WTC11 (cell line): ENCODE data around the gene B4GALNT3. TPM values are rescaled to one million over a fixed set of nuclear protein-coding genes. Genes with fewer than 3 reads are reported as not detected.

Experiments used
- ATAC-seq: fragments of 200-7000 bp; cut with Tn5 transposase; 2 replicates; pipeline ENCODE4 v1.10.0; 2021; ENCODE audit warnings: mild to moderate bottlenecking, moderate library complexity
- CTCF ChIA-PET: fragments of 300-600 bp; sonication (Branson Sonifier 250); formaldehyde crosslinking; loops from one replicate; lab custom pipeline; 2021; ENCODE audit warnings: antibody characterized with exemption; lab: Charles Lee
- POLR2A ChIA-PET: fragments of 350-600 bp; sonication (Branson Sonifier 250); formaldehyde crosslinking; loops from one replicate; lab custom pipeline; 2021; ENCODE audit warnings: antibody characterized with exemption; lab: Charles Lee
- DNase-seq: peaks from one replicate; pipeline ENCODE4 v3.0.0; 2021; ENCODE audit warnings: low spot score
- H3K27ac Mint-ChIP-seq: 2 replicates; pipeline ENCODE4 v1.8.0; 2021; ENCODE audit warnings: mixed read lengths
- H3K27me3 Mint-ChIP-seq: 2 replicates; pipeline ENCODE4 v1.8.0; 2021; ENCODE audit warnings: low read depth, mild to moderate bottlenecking, moderate library complexity, mixed read lengths
- H3K36me3 Mint-ChIP-seq: 2 replicates; pipeline ENCODE4 v1.8.0; 2021; ENCODE audit warnings: mixed read lengths
- H3K4me1 Mint-ChIP-seq: 2 replicates; pipeline ENCODE4 v1.8.0; 2022; ENCODE audit warnings: mixed read lengths
- H3K4me3 Mint-ChIP-seq: 2 replicates; pipeline ENCODE4 v1.8.0; 2021; ENCODE audit warnings: mild to moderate bottlenecking, moderate library complexity, mixed read lengths
- H3K9me3 Mint-ChIP-seq: 2 replicates; pipeline ENCODE4 v1.8.0; 2021; ENCODE audit warnings: mixed read lengths
- ATF2 ChIP-seq: sonication (generic); formaldehyde crosslinking; IDR thresholded peaks from 2 replicates; pipeline ENCODE4 v1.8.1; 2022; ENCODE audit warnings: low read depth, missing genetic modification reagents, borderline replicate concordance
- CBFB ChIP-seq: sonication (generic); formaldehyde crosslinking; IDR thresholded peaks from 2 replicates; pipeline ENCODE4 v1.8.1; 2022; ENCODE audit warnings: mild to moderate bottlenecking, low read depth, missing genetic modification reagents
- CDX4 ChIP-seq: fragments of 250-450 bp; sonication (Bioruptor Pico); IDR thresholded peaks from 2 replicates; pipeline ENCODE4 v1.9.0; 2021; ENCODE audit warnings: moderate library complexity, mild to moderate bottlenecking, inconsistent platforms, borderline replicate concordance
- CREM ChIP-seq: sonication (generic); formaldehyde crosslinking; IDR thresholded peaks from 2 replicates; pipeline ENCODE4 v1.8.1; 2022; ENCODE audit warnings: mild to moderate bottlenecking, missing genetic modification reagents, moderate library complexity
- CTCF ChIP-seq: fragments of 200-600 bp; IDR thresholded peaks from 2 replicates; pipeline ENCODE4 v1.8.0; 2022; ENCODE audit warnings: antibody characterized with exemption
- E2F5 ChIP-seq: sonication (generic); formaldehyde crosslinking; IDR thresholded peaks from 2 replicates; pipeline ENCODE4 v1.8.1; 2022; ENCODE audit warnings: mild to moderate bottlenecking, moderate library complexity, missing genetic modification reagents
- FOXK1 ChIP-seq: sonication (generic); formaldehyde crosslinking; IDR thresholded peaks from 2 replicates; pipeline ENCODE4 v1.8.0; 2022; ENCODE audit warnings: mild to moderate bottlenecking, moderate library complexity, missing genetic modification reagents
- FOXP1 ChIP-seq: sonication (generic); formaldehyde crosslinking; IDR thresholded peaks from 2 replicates; pipeline ENCODE4 v1.8.0; 2022; ENCODE audit warnings: missing genetic modification reagents, mild to moderate bottlenecking, moderate library complexity, borderline replicate concordance
- GTF2I ChIP-seq: fragments of 250-450 bp; sonication (Bioruptor Pico); conservative IDR thresholded peaks from 2 replicates; pipeline ENCODE4 v1.4.0; 2021; ENCODE audit warnings: mild to moderate bottlenecking
- HMGA2 ChIP-seq: fragments of 250-450 bp; sonication (Bioruptor Pico); IDR thresholded peaks from 2 replicates; pipeline ENCODE4 v1.4.0; 2021; ENCODE audit warnings: mild to moderate bottlenecking, moderate library complexity
- MYBL2 ChIP-seq: sonication (generic); formaldehyde crosslinking; IDR thresholded peaks from 2 replicates; pipeline ENCODE4 v1.8.1; 2023; ENCODE audit warnings: mild to moderate bottlenecking, moderate library complexity, missing genetic modification reagents
- NFATC4 ChIP-seq: fragments of 250-450 bp; sonication (Bioruptor Pico); IDR thresholded peaks from 2 replicates; pipeline ENCODE4 v1.9.0; 2021; ENCODE audit warnings: mild to moderate bottlenecking
- NFYB ChIP-seq: sonication (generic); formaldehyde crosslinking; conservative IDR thresholded peaks from 2 replicates; pipeline ENCODE4 v1.8.0; 2022; ENCODE audit warnings: low read depth, missing genetic modification reagents
- RORB ChIP-seq: fragments of 250-450 bp; sonication (Bioruptor Pico); IDR thresholded peaks from 2 replicates; pipeline ENCODE4 v1.9.0; 2021; ENCODE audit warnings: mild to moderate bottlenecking
- SMAD3 ChIP-seq: sonication (generic); formaldehyde crosslinking; IDR thresholded peaks from 2 replicates; pipeline ENCODE4 v1.8.0; 2022; ENCODE audit warnings: missing genetic modification reagents, mild to moderate bottlenecking, borderline replicate concordance
- SMAD4 ChIP-seq: sonication (generic); formaldehyde crosslinking; IDR thresholded peaks from 2 replicates; pipeline ENCODE4 v1.8.0; 2022; ENCODE audit warnings: mild to moderate bottlenecking, missing genetic modification reagents
- SOX15 ChIP-seq: fragments of 250-450 bp; sonication (Bioruptor Pico); IDR thresholded peaks from 2 replicates; pipeline ENCODE4 v1.9.0; 2021; ENCODE audit warnings: mild to moderate bottlenecking
- SP1 ChIP-seq: sonication (generic); formaldehyde crosslinking; conservative IDR thresholded peaks from 2 replicates; pipeline ENCODE4 v1.8.1; 2022; ENCODE audit warnings: missing genetic modification reagents
- TP53 ChIP-seq: sonication (generic); formaldehyde crosslinking; IDR thresholded peaks from 2 replicates; pipeline ENCODE4 v1.8.1; 2023; ENCODE audit warnings: mild to moderate bottlenecking, missing genetic modification reagents
- USF2 ChIP-seq: sonication (generic); formaldehyde crosslinking; IDR thresholded peaks from 2 replicates; pipeline ENCODE4 v1.8.1; 2023; ENCODE audit warnings: mild to moderate bottlenecking, missing genetic modification reagents, moderate library complexity
- ZBTB21 ChIP-seq: sonication (generic); formaldehyde crosslinking; IDR thresholded peaks from 2 replicates; pipeline ENCODE4 v1.8.1; 2023; ENCODE audit warnings: mild to moderate bottlenecking, missing genetic modification reagents, borderline replicate concordance
- ZNF121 ChIP-seq: sonication (generic); formaldehyde crosslinking; IDR thresholded peaks from 2 replicates; pipeline ENCODE4 v1.8.0; 2023; ENCODE audit warnings: missing genetic modification reagents
- ZNF317 ChIP-seq: sonication (generic); formaldehyde crosslinking; IDR thresholded peaks from 2 replicates; pipeline ENCODE4 v1.8.1; 2023; ENCODE audit warnings: low read depth, mild to moderate bottlenecking, moderate library complexity, missing genetic modification reagents, borderline replicate concordance
- ZNF425 ChIP-seq: fragments of 250-450 bp; sonication (Bioruptor Pico); conservative IDR thresholded peaks from 2 replicates; pipeline ENCODE4 v1.9.0; 2021; ENCODE audit warnings: mild to moderate bottlenecking
- ZNF532 ChIP-seq: fragments of 250-450 bp; sonication (Bioruptor Pico); IDR thresholded peaks from 2 replicates; pipeline ENCODE4 v1.9.0; 2021; ENCODE audit warnings: mild to moderate bottlenecking, borderline replicate concordance
- total RNA-seq: library from RNA; stranded (reverse); gene quantifications from 3 replicates; pipeline ENCODE4 v1.2.3, GENCODE V29; 2021

Gene B4GALNT3
- total RNA-seq, 1 experiment from 2014 or later = 19.0 TPM

- CTCF ChIA-PET = no interaction called here
- no peak overlapping the region for H3K4me3 Mint-ChIP-seq
- ATAC-seq (no peak), DNase-seq (no peak)
- TF ChIP-seq FOXP1 (CRISPR knock-in tag) = no peak
- TF ChIP-seq ZNF317 (CRISPR knock-in tag) = no peak
- no peak for TF ChIP-seq CDX4 (CRISPR knock-in tag)
- TF ChIP-seq ZBTB21 (CRISPR knock-in tag) = no peak
- no peak for TF ChIP-seq ZNF532 (CRISPR knock-in tag)
- no peak for TF ChIP-seq SMAD3 (CRISPR knock-in tag)
- TF ChIP-seq SP1 (CRISPR knock-in tag) = no peak
- TF ChIP-seq USF2 (CRISPR knock-in tag) = no peak
- no peak for TF ChIP-seq RORB (CRISPR knock-in tag)
- no peak for TF ChIP-seq CBFB (CRISPR knock-in tag)
- TF ChIP-seq ZNF425 (CRISPR knock-in tag) = no peak
- no peak for TF ChIP-seq CTCF
- no peak for TF ChIP-seq TP53
- no peak for TF ChIP-seq NFYB
- no peak for TF ChIP-seq SOX15 (CRISPR knock-in tag)
- H3K27ac Mint-ChIP-seq = no peak overlapping the region
- H3K27me3 Mint-ChIP-seq = no peaks in the 10 kb centered on the region
- H3K36me3 Mint-ChIP-seq = no peaks in the 10 kb centered on the region
- H3K9me3 Mint-ChIP-seq = no peaks in the 10 kb centered on the region
- H3K4me1 Mint-ChIP-seq = no peaks in the 10 kb centered on the region
- POLR2A ChIA-PET = interaction anchor here (0.6 kb wide), 1 partner anchor 191 kb away, joined by 3 read pairs; the partner anchor contains the start of gene WNK1
Measured at GRCh38 chr12:560691-561390, 101.1 kb downstream of the B4GALNT3 start.

- H3K4me3 Mint-ChIP-seq = no peak overlapping the region
- no peak overlapping the region for H3K27ac Mint-ChIP-seq
- no peaks in the 10 kb centered on the region for H3K4me1 Mint-ChIP-seq
- H3K36me3 Mint-ChIP-seq = no peaks in the 10 kb centered on the region
- no peaks in the 10 kb centered on the region for H3K9me3 Mint-ChIP-seq
- ChIA-PET CTCF (no interaction called here), POLR2A (interaction anchor here (0.6 kb wide), 1 partner anchor 191 kb away, joined by 3 read pairs; the partner anchor contains the start of gene WNK1)
- no peak for DNase-seq
- no peak for ATAC-seq
- no peaks in the 10 kb centered on the region for H3K27me3 Mint-ChIP-seq
- no peak for TF ChIP-seq GTF2I
- TF ChIP-seq NFATC4 (CRISPR knock-in tag) = no peak
- no peak for TF ChIP-seq ATF2
- no peak for TF ChIP-seq SMAD4 (CRISPR knock-in tag)
- no peak for TF ChIP-seq ZNF121 (CRISPR knock-in tag)
- TF ChIP-seq HMGA2 (CRISPR knock-in tag) = no peak
- no peak for TF ChIP-seq CREM
- no peak for TF ChIP-seq E2F5 (CRISPR knock-in tag)
- no peak for TF ChIP-seq SP1 (CRISPR knock-in tag)
- TF ChIP-seq MYBL2 (CRISPR knock-in tag) = no peak
- TF ChIP-seq FOXK1 (CRISPR knock-in tag) = no peak
Measured at GRCh38 chr12:561391-561705, 101.6 kb downstream of the B4GALNT3 start.
